Measurements from ENCODE around the gene MEST. TPM values are rescaled to one million over a fixed set of nuclear protein-coding genes. Genes with fewer than 3 reads are reported as not detected.

MEST gene
- total RNA-seq, 2 donors from 2014 or later: 121 to 149 TPM

DNA sequence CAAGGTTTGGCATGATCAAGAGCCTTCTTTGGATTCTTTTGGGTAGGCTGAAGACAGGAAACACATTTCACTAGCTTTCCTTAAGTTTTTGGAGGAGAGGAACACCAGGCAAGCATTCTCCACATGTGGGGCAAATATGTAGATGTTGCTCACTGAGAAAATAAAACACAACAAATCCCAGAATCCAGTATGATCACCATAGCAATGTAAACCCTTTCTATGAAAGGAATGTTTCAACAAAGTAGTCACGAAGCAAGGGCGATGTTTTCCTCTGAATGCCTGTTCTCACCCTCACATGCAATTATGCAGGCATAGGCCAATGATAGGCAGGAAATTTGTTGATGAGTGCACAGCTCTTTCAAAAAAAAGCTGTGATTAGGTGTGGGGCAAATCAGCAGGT lies 30.6 kb upstream of the MEST start:
- WGBS, 2 experiments (ENCODE audit: insufficient coverage in 1 of 2, insufficient read length in 1 of 2): 82 to 98% methylated on average over 2 of the region's 2 CpGs
- H3K4me1 Mint-ChIP-seq: no peaks in the 10 kb centered on the region
- H3K27me3 Mint-ChIP-seq (ENCODE audit: insufficient read depth): peaks cover 4% of the 10 kb centered on the region
- Histone ChIP-seq H3K9me3 (ENCODE audit: control insufficient read depth, low read length) (peaks cover 20% of the 10 kb centered on the region), H3K27ac (ENCODE audit: low read depth, low read length) (no peak overlapping the region), H3K27me3 (ENCODE audit: control insufficient read depth, insufficient read depth, low read length, poor library complexity, severe bottlenecking) (no peaks in the 10 kb centered on the region), H3K9ac (ENCODE audit: extremely low read depth, low read length, poor library complexity, severe bottlenecking) (no peak overlapping the region), H3K4me3 (ENCODE audit: low read length) (no peak overlapping the region), H3K36me3 (ENCODE audit: control insufficient read depth, insufficient read depth, low read length) (no peaks in the 10 kb centered on the region), H3K4me1 (ENCODE audit: control insufficient read depth, insufficient read depth, low read length) (no peaks in the 10 kb centered on the region)
- no peak overlapping the region for H3K4me3 Mint-ChIP-seq
- DNase-seq: no peak
- H3K27ac Mint-ChIP-seq: no peak overlapping the region
- TF ChIP-seq CTCF (conservative IDR thresholded peaks at IDR 0.05): no peak
- H3K36me3 Mint-ChIP-seq (ENCODE audit: low read depth): peaks cover 2% of the 10 kb centered on the region
- H3K9me3 Mint-ChIP-seq: peaks cover 23% of the 10 kb centered on the region

- Histone ChIP-seq H3K9ac (ENCODE audit: extremely low read depth, low read length, poor library complexity, severe bottlenecking) (no peak overlapping the region), H3K4me3 (ENCODE audit: low read length) (no peak overlapping the region), H3K4me1 (ENCODE audit: control insufficient read depth, insufficient read depth, low read length) (no peaks in the 10 kb centered on the region), H3K9me3 (ENCODE audit: control insufficient read depth, low read length) (peaks cover 17% of the 10 kb centered on the region), H3K36me3 (ENCODE audit: control insufficient read depth, insufficient read depth, low read length) (no peaks in the 10 kb centered on the region), H3K27me3 (ENCODE audit: control insufficient read depth, insufficient read depth, low read length, poor library complexity, severe bottlenecking) (no peaks in the 10 kb centered on the region), H3K27ac (ENCODE audit: low read depth, low read length) (no peak overlapping the region)
- no peak overlapping the region for H3K27ac Mint-ChIP-seq
- no peak overlapping the region for H3K4me3 Mint-ChIP-seq
- H3K36me3 Mint-ChIP-seq (ENCODE audit: low read depth): peaks cover 2% of the 10 kb centered on the region
- peaks cover 5% of the 10 kb centered on the region for H3K27me3 Mint-ChIP-seq (ENCODE audit: insufficient read depth)
- 89 to 100% methylated on average over 1 to 3 of the region's 4 CpGs for WGBS, 2 experiments (ENCODE audit: insufficient coverage in 1 of 2, insufficient read length in 1 of 2)
- H3K4me1 Mint-ChIP-seq: no peaks in the 10 kb centered on the region
- TF ChIP-seq CTCF (conservative IDR thresholded peaks at IDR 0.05): no peak
- peaks cover 17% of the 10 kb centered on the region for H3K9me3 Mint-ChIP-seq
- DNase-seq: no peak
These were observed 28.1 kb upstream of the MEST start for GRCh38 chr7:130463553-130464434.

DNA sequence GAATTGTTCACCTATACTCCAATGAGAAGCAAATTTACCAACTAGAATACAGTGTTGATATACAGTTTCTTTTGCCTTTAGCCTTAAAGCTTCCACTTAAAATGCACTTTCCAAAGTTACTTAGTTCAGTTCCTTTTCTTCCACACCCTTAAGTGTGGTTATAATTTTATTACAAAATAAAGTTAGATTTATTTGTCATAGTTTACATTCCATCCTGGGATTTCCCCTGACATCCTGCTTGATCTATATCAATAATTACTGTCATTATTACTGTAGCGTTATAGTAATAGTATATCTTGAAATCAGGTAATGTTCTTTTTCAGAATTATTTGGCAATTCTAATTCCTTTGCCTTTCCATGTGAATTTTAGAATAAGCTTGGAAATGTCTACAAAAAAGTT lies 23.3 kb upstream of the MEST start:
- H3K27ac ChIP-seq (ENCODE audit: low read depth, low read length): no peak overlapping the region
- H3K36me3 Mint-ChIP-seq (ENCODE audit: low read depth): no peaks in the 10 kb centered on the region
- peaks cover 3% of the 10 kb centered on the region for H3K4me1 Mint-ChIP-seq
- WGBS, 2 experiments (ENCODE audit: insufficient coverage in 1 of 2, insufficient read length in 1 of 2): 83% methylated on average over 1 of the region's 1 CpG; no CpG with 5 or more reads in 1 of the 2 experiments
- DNase-seq: no peak
- H3K4me3 Mint-ChIP-seq: no peak overlapping the region
- no peak overlapping the region for H3K27ac Mint-ChIP-seq
- no peaks in the 10 kb centered on the region for H3K36me3 ChIP-seq (ENCODE audit: control insufficient read depth, insufficient read depth, low read length)
- H3K4me1 ChIP-seq (ENCODE audit: control insufficient read depth, insufficient read depth, low read length): no peaks in the 10 kb centered on the region
- H3K27me3 Mint-ChIP-seq (ENCODE audit: insufficient read depth): peaks cover 3% of the 10 kb centered on the region
- H3K9me3 Mint-ChIP-seq: peaks cover 2% of the 10 kb centered on the region
- TF ChIP-seq CTCF (conservative IDR thresholded peaks at IDR 0.05): no peak
- no peak overlapping the region for H3K9ac ChIP-seq (ENCODE audit: extremely low read depth, low read length, poor library complexity, severe bottlenecking)
- H3K4me3 ChIP-seq (ENCODE audit: low read length): no peak overlapping the region
- H3K9me3 ChIP-seq (ENCODE audit: control insufficient read depth, low read length): no peaks in the 10 kb centered on the region
- no peaks in the 10 kb centered on the region for H3K27me3 ChIP-seq (ENCODE audit: control insufficient read depth, insufficient read depth, low read length, poor library complexity, severe bottlenecking)
